ENCODE data around the gene KRABD2.
"Not testable (repeated sequence)": the region's sequence is repeated elsewhere in the genome, so short reads cannot be mapped to it uniquely, and the experiment has no call there.

Gene KRABD2

GRCh38 chr17:8360751-8361150, 15.8 kb downstream of the KRABD2 start:
- DNase-seq (ENCODE audit: low read depth in 2 of 2): no peak

- no peak for DNase-seq (ENCODE audit: low read depth in 2 of 2)
These were observed 16.2 kb downstream of the KRABD2 start for GRCh38 chr17:8360260-8360659.

- DNase-seq (ENCODE audit: low read depth in 2 of 2): no peak
These were observed 16.7 kb downstream of the KRABD2 start for GRCh38 chr17:8359769-8360168.

GRCh38 chr17:8357910-8358309, 18.6 kb downstream of the KRABD2 start:
- no peak for DNase-seq (ENCODE audit: low read depth in 2 of 2)

GRCh38 chr17:8354236-8354635, 22.3 kb downstream of the KRABD2 start:
- no peak for DNase-seq (ENCODE audit: low read depth in 2 of 2)

GRCh38 chr17:8353736-8354135, 22.8 kb downstream of the KRABD2 start:
- no peak for DNase-seq (ENCODE audit: low read depth in 2 of 2)

DNA sequence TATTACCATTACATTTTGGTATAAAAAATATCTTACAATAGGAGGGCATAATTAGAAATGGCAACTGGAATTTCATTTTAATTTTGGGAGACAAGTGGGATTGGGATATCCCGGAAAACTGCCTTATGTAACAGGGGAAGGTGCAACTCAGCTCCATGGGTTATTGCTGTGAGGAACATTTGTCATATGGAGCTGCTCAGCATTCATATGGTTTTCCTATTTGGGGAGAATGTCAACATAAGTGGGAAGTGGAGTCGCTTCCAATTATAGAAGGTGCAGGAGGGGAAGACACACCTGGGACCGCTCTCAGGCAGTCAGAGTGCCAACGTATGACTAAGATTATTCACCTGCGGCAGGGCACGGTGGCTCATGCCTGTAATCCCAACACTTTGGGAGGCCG, 26.2 kb downstream of the KRABD2 start:
- DNase-seq (ENCODE audit: low read depth in 2 of 2): no peak

DNA sequence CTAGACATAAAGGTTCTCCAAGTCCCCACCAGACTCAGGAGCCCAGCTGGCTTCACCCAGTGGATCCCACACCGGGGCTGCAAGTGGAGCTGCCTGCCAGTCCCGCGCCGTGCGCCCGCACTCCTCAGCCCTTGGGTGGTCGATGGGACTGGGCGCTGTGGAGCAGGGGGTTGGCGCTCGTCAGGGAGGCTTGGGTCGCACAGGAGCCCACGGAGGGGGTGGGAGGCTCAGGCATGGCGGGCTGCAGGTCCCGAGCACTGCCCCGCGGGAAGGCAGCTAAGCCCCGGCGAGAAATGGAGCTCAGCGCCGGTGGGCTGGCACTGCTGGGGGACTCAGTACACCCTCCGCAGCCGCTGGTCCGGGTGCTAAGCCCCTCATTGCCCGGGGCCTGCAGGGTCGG, 29.5 kb downstream of the KRABD2 start:
- not testable (repeated sequence) for DNase-seq (ENCODE audit: low read depth in 2 of 2)

DNA sequence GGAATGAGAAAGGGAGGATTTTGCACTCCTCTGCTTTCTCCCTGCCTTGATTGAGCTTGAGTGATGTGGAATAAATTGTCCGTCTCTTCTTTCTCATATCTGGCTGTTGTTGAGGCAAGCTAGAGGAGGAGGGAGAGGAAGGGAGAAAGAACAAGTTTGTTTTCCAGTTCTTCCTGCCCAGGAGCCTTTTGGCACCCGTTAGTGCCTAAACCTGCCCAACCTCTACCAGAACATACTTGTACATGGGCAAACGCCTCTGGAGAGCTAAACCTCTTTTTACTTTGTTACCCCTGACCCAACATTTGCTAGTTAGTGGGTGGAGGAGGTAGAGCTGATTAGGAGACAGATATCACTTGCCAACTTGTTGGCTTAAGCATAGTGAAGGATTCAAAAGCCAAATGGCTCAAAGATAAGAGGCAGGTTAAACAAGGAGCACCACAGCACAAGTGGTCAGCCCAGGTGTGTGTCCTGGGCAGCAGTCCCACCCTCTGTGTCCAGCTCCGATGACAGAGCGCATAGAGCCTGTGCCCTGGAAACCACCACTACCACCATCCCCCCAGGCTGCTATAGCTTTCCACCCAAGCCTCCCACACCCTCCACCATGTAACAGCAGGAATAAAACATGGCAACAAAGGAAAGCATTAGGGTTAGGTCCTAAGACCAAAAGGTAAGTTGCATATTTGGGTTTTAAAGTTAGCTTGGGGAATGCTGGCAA, 30.4 kb downstream of the KRABD2 start:
- no peak for DNase-seq (ENCODE audit: low read depth in 2 of 2)

- DNase-seq (ENCODE audit: low read depth in 2 of 2): no peak
These were observed 31.3 kb downstream of the KRABD2 start for GRCh38 chr17:8345052-8345690.

GRCh38 chr17:8341456-8341855, 35.0 kb downstream of the KRABD2 start:
- no peak for DNase-seq (ENCODE audit: low read depth in 2 of 2)

- DNase-seq (ENCODE audit: low read depth in 2 of 2): no peak
These were observed 37.0 kb downstream of the KRABD2 start, which contains the start of gene ODF4 for GRCh38 chr17:8339540-8339939. ODF4 (plus strand) TSS chr17:8339840; CDS start chr17:8340052, 212 bp downstream.

DNA sequence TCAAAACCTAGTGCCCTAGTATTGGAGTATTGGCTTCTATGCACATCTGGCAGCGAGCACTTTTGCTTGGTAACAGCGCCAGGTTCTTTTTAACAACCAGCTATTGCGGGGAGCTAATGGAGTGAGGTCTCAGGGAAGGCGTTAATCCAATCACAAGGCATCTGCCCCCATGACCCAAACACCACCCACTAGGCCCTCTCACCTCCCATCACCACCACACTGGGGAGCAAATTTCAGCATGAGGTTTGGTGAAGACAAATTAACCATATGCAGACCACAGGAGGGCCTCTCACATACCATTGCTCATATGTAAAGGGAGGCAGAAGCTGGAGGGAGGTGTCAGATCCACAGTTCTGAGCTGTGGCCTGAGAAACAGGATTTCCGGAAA, 37.8 kb downstream of the KRABD2 start:
- no peak for DNase-seq (ENCODE audit: low read depth in 2 of 2)

- DNase-seq (ENCODE audit: low read depth in 2 of 2): no peak
These were observed 38.4 kb downstream of the KRABD2 start for GRCh38 chr17:8337802-8338752.

- no peak for DNase-seq (ENCODE audit: low read depth in 2 of 2)
These were observed 43.2 kb downstream of the KRABD2 start for GRCh38 chr17:8333281-8333680.

GRCh38 chr17:8332688-8333087, 43.8 kb downstream of the KRABD2 start:
- no peak for DNase-seq (ENCODE audit: low read depth in 2 of 2)

GRCh38 chr17:8332128-8332527, 44.4 kb downstream of the KRABD2 start:
- no peak for DNase-seq (ENCODE audit: low read depth in 2 of 2)

DNA sequence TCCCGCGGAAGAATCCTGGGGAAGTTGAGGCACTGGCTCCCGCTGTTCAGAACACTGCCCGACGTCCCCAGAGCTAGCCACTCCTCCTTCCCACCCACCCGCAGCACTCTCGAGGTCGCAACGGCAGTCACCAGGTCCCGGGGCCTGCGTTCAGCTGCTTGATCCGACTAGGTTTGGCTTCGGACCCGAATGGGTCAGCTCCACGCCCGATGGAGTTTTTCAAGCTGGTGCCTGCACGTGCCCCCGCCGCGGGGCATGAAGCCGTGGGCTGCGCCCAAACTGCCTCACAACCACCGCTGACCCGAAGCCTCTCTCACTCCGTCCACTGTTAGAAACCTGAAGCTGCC, 49.2 kb downstream of the KRABD2 start:
- DNase-seq (ENCODE audit: low read depth in 2 of 2): no peak

Data from stimulated activated CD8-positive, alpha-beta memory T cell treated with anti-CD3 and anti-CD28 coated beads, Interleukin-7, amount 100 ng/mL, for 1 hour (primary cell).